Calu3 (cell line): ENCODE results near the gene ADAMTS10. TPM values are rescaled to one million over a fixed set of nuclear protein-coding genes. Genes with fewer than 3 reads are reported as not detected.

Experiments used
- BruUV-seq: library from RNA; stranded (reverse); fragments of 400-500 nt; replicated peaks from 2 replicates; lab custom pipeline; 2021; lab: Mats Ljungman, UMichigan
- CTCF ChIA-PET: fragments of 300-600 bp; sonication (Branson Sonifier 250); formaldehyde crosslinking; loops from one replicate; lab custom pipeline; 2022; ENCODE audit warnings: antibody characterized with exemption; lab: Charles Lee
- DNase-seq: peaks from one replicate; pipeline ENCODE4 v3.0.0; 2022
- H3K27ac Mint-ChIP-seq: one replicate; pipeline ENCODE4 v1.8.0; 2022; ENCODE audit warnings: mixed read lengths; ENCODE audit not compliant: unreplicated experiment
- H3K27me3 Mint-ChIP-seq: one replicate; pipeline ENCODE4 v1.8.0; 2022; ENCODE audit warnings: mixed read lengths; ENCODE audit not compliant: unreplicated experiment
- H3K36me3 Mint-ChIP-seq: one replicate; pipeline ENCODE4 v1.8.0; 2022; ENCODE audit warnings: mild to moderate bottlenecking, moderate library complexity, mixed read lengths; ENCODE audit not compliant: insufficient read depth, unreplicated experiment
- H3K4me1 Mint-ChIP-seq: one replicate; pipeline ENCODE4 v1.8.0; 2022; ENCODE audit warnings: mild to moderate bottlenecking, low read depth, mixed read lengths; ENCODE audit not compliant: unreplicated experiment
- H3K4me3 Mint-ChIP-seq: one replicate; pipeline ENCODE4 v1.8.0; 2022; ENCODE audit warnings: mild to moderate bottlenecking, low read depth, moderate library complexity, mixed read lengths; ENCODE audit not compliant: unreplicated experiment
- H3K9me3 Mint-ChIP-seq: one replicate; pipeline ENCODE4 v1.8.0; 2022; ENCODE audit warnings: low read depth, mixed read lengths; ENCODE audit not compliant: unreplicated experiment
- intact Hi-C: fragments of 100-400 bp; cut with micrococcal nuclease; formaldehyde crosslinking; loops from one replicate; pipeline ENCODE4 v1.10.0; 2022; ENCODE audit not compliant: unreplicated experiment
- total RNA-seq: library from RNA; stranded (reverse); gene quantifications from 2 replicates; pipeline ENCODE4 v1.2.3, GENCODE V29; 2022
- TF ChIP-seq, protein P1 (sequence below): fragments of 200-600 bp; IDR thresholded peaks from one replicate; pipeline ENCODE4 v1.8.0; 2022; ENCODE audit warnings: antibody characterized with exemption; ENCODE audit not compliant: unreplicated experiment

ADAMTS10 gene
- total RNA-seq, 1 experiment from 2014 or later, result not detected

DNA sequence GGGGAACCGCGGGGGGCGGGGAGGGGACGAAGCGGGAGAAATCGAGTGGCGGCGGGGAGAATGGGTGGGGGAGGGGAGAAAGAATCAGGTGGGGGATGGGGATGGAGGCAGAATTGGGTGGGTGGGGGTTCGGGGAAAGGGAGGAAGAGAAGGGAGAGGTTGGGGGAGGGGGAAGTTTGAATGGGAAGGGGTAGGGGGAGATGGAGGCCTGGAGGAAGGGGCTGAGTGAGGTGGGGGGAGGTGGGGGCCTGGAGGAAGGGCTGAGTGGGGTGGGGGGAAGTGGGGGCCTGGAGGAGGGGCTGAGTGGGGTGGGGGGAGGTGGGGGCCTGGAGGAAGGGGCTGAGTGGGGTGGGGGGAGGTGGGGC is 403 bp upstream of the ADAMTS10 start:
- no peaks in the 10 kb centered on the region for H3K9me3 Mint-ChIP-seq
- intact Hi-C loops, result no loop called here
- H3K4me3 Mint-ChIP-seq, result no peak overlapping the region

DNA sequence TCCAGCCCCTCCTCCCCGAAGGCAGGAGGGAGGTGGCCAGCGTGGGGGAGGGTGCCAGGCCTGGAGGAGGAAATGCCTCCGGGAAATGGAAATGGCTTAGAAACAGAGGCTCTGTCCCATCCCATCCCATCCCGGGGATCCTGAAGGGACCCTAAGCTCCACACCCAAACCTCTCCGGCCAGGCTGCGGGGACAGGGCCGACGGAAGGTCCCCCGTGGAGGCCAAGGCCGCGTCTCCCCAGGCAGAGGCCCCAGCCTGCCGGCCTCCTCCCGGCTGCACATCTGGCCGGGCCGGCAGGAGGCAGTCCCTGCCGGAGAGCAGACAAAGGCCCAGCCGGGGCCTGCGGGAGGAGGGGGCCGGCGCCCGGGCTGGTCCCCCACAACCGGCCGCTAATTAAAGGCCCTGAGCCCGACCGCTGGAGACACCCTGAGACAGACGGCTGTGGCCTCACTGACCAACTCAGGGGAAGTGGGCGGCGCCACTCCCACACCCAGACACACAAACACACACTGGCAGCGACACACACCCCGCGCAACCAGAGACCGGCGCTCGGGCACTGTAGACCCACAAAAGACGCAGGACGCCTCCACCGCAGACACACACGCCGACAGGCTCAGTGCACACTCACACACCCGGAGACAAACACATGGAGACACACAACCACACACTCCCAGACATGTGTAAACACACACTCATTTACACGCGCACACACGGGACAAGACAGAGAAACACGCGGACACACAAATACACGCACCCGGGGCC is 1.1 kb downstream of the ADAMTS10 start:
- Mint-ChIP-seq H3K36me3 (peaks cover 5% of the 10 kb centered on the region), H3K27ac (no peak overlapping the region), H3K9me3 (no peaks in the 10 kb centered on the region), H3K27me3 (peaks cover 46% of the 10 kb centered on the region), H3K4me3 (peak overlapping the region; percentile 53), H3K4me1 (peaks cover 11% of the 10 kb centered on the region)
- TF ChIP-seq, protein P1, sequence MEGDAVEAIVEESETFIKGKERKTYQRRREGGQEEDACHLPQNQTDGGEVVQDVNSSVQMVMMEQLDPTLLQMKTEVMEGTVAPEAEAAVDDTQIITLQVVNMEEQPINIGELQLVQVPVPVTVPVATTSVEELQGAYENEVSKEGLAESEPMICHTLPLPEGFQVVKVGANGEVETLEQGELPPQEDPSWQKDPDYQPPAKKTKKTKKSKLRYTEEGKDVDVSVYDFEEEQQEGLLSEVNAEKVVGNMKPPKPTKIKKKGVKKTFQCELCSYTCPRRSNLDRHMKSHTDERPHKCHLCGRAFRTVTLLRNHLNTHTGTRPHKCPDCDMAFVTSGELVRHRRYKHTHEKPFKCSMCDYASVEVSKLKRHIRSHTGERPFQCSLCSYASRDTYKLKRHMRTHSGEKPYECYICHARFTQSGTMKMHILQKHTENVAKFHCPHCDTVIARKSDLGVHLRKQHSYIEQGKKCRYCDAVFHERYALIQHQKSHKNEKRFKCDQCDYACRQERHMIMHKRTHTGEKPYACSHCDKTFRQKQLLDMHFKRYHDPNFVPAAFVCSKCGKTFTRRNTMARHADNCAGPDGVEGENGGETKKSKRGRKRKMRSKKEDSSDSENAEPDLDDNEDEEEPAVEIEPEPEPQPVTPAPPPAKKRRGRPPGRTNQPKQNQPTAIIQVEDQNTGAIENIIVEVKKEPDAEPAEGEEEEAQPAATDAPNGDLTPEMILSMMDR, result no peak
- DNase-seq, result no peak
- no TSS peak for BruUV-seq
- CTCF ChIA-PET, result no interaction called here
- intact Hi-C loops, result no loop called here

More for the DNA sequence above, 403 bp upstream of the ADAMTS10 start:
- H3K4me1 Mint-ChIP-seq, result peaks cover 11% of the 10 kb centered on the region
- H3K36me3 Mint-ChIP-seq, result peaks cover 5% of the 10 kb centered on the region
- no peak overlapping the region for H3K27ac Mint-ChIP-seq
- TF ChIP-seq, protein P1, result no peak
- peaks cover 59% of the 10 kb centered on the region for H3K27me3 Mint-ChIP-seq
- BruUV-seq, result no TSS peak
- DNase-seq, result no peak
- CTCF ChIA-PET, result no interaction called here

DNA sequence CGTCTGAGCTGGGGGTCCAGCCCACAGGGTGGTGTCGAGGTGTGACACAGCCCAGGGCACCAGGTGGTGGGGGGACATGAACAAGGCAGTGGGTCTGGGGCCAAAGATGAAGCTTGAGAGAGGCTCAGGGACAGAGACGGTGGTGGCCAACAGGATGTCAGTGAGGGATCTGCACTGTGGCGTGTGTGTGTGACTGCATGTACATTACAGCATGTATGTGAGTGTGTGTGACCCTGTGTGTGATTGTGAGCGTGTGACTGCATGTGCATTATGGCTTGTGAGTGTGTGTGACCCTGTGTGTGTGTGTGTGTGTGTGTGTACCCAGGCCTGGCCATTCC is 1.6 kb downstream of the ADAMTS10 start:
- Mint-ChIP-seq H3K27me3 (peaks cover 46% of the 10 kb centered on the region), H3K4me3 (no peak overlapping the region), H3K36me3 (peaks cover 5% of the 10 kb centered on the region), H3K4me1 (peaks cover 11% of the 10 kb centered on the region), H3K27ac (no peak overlapping the region), H3K9me3 (no peaks in the 10 kb centered on the region)
- CTCF ChIA-PET, result no interaction called here
- BruUV-seq, result no TSS peak
- TF ChIP-seq, protein P1, result no peak
- intact Hi-C loops, result no loop called here
- no peak for DNase-seq

DNA sequence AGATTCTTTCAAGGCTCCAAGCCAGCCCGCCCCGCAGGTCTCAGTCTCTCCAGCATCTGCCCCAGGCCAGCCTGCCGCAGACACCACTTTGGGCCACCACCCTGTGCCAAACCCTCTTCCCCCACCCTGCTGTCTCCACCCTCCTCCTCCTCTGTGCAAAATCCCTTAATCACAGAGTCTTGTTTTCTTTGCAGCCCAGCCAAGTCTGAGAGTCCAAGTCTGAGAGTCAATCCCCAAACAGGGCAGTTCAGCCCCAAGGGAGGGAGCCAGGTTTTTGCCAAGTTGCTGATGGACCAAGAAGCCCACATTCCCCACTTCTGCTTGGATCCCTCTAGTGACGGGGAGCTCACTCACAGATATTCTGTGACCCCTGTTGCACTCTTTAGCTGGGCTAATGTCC is 3.1 kb downstream of the ADAMTS10 start:
- no peak for DNase-seq
- H3K4me3 Mint-ChIP-seq, result no peak overlapping the region
- H3K27ac Mint-ChIP-seq, result no peak overlapping the region
- intact Hi-C loops, result no loop called here
- peaks cover 46% of the 10 kb centered on the region for H3K27me3 Mint-ChIP-seq
- no peaks in the 10 kb centered on the region for H3K9me3 Mint-ChIP-seq
- TF ChIP-seq, protein P1, result no peak
- no TSS peak for BruUV-seq
- H3K36me3 Mint-ChIP-seq, result peaks cover 5% of the 10 kb centered on the region
- CTCF ChIA-PET, result no interaction called here
- H3K4me1 Mint-ChIP-seq, result peaks cover 11% of the 10 kb centered on the region
